Measurements from ENCODE around the gene MITF.
"Not testable (repeated sequence)": the region's sequence is repeated elsewhere in the genome, so short reads cannot be mapped to it uniquely, and the experiment has no call there.

Gene MITF

DNA sequence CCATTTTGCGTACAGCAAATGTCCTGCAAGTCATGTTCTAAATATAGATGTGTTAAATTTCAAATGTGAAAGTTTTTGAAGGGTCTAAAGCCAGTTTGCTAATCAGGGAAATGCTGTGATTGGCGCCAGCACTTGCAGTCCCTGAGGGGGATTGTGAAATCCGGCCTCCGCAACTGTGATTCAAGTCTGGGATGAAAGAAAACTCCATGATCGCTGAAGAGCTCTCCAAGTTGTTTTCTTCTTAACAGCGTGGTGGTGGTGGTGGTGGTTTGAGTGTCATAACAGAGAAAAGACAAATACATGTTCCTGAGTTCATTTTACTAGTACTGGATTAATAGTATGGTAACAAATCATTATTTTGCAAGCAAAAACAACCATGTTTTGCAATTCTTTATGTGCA, 51.8 kb downstream of the MITF start:
- no peak for DNase-seq

DNA sequence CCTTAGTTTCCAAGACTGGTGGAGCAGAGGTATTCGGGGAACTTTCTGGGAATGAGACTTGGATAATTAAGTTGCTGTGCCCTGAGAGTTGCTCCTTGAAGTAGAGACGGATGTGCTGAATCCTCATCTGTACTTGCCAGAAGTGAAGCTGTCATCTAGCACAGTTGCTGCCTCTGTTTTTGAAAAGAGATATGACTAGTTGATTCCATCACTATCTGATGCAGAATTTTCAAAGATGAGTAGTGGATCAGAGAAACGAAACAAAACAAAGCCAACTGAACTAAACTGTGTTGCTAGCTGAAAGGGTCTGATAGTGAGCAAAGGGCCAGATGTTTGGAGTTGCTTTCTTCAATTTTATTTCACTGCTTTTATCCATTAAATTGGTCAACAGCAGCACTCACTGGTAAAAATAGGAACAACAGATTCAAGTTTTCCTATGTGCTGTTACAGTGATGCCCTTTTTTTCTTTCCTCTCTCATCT, 52.7 kb downstream of the MITF start:
- DNase-seq, result no peak

DNA sequence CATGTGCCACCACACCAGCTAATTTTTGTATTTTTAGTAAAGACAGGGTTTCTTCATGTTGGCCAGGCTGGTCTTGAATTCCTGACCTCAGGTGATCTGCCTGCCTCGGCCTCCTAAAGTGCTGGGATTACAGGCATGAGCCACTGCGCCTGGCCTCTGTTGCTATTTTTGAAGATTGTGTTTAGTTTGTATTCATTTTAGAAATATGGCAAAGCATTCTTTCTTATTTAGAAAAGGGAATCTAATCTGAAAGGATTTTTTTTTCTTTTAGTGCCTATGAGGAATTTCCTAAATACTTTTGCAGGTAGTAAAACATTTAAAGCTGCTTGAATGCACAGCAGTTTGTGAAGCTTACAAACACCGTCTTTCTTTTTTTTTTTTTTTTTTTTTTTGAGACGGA, 56.9 kb downstream of the MITF start:
- not testable (repeated sequence) for DNase-seq

DNA sequence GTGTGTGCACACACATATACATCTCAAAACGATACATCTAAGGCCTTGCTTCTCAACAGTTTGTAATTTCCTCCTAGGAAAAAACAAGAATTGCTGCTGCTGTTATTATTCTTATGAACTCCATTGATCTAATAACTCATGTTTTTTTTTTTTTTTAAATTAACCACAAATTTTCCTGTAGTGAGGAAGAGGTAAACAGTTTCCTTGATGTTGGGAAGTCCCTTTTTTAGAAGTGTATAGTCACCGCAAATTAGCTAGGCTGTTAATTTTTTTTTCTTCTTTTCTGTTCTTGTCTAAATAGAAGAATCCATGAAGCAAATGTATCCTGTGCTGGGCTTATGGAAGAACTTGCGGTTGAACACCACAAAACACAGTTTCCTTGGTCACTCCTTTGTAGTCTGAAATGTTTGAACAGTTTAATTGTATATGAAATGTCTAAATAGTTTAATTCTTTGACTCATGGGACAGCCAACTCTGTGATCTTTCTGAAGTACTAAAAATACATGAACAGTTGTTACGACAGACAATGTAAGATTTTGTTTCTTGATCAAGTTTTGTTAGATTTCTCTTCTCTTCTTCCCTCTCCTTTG, 64.5 kb downstream of the MITF start:
- DNase-seq, result no peak

DNA sequence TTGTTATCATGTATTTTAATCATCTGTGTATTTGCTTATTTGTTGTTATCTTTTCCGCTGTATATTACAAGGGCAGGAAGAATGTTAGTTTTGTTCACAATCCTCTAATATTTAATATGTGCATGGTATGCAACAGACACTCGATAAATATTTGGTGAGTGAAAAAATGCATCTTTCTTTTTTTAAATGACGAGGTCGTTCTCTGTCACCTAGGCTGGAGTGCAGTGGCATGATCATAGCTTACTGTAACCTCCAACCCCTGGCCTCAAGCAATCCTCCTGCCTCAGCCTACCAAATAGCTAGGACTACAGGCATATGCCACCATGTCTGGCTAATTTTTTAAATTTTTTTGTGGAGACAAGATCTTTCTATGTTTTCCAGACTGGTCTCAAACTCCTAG, 66.2 kb downstream of the MITF start:
- no peak for DNase-seq

DNA sequence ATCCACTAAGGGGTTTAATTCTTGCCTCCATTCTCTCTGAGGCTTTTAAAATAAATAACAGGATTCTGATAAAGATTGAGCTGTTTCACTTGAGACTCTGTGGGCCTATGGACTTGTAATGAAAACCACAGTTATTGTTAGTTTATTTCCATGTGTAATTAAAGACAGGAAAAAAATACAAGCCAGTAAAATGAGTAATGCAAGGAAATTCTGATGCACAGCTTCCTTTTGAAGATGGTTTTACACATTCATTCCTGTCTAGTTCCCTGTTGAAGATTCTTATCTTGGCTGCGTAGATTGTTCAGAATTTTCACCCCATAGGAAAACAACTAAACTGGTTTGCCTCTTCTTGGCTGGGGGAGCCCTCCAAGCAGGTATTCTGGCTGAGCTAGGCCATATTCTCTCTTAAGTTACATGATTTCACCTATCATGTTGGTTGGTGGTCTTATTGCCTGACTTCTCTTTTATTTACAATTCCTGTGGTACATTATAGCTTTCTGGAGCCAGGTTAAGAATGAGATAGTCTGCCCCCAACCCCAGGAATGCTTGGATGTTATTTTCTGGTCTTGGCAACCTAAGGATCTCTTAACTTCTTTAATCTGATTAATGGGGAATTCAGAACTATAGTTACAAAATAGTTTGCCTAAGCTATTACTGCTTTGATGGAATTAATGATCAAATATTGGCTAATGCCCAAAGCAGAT, 67.6 kb downstream of the MITF start:
- DNase-seq, result no peak

DNA sequence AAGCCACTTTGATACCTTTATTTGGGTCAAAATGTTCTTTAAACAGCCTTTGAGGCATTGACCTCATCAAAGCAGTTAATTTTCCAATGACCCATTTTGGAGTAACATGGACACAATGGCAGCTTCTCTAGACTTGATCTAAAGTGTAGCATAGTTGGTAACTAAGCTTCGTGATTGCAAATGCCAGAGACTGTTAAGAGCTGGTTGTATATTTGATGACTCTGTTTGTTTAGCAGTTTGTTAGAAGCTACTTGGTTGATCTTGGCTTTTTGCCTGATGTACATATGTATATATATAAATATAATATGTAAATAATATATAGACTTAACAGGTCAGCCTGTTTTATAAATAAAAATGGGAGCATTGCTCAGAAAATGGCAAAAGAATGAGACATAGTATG, 68.4 kb downstream of the MITF start:
- DNase-seq, result no peak

DNA sequence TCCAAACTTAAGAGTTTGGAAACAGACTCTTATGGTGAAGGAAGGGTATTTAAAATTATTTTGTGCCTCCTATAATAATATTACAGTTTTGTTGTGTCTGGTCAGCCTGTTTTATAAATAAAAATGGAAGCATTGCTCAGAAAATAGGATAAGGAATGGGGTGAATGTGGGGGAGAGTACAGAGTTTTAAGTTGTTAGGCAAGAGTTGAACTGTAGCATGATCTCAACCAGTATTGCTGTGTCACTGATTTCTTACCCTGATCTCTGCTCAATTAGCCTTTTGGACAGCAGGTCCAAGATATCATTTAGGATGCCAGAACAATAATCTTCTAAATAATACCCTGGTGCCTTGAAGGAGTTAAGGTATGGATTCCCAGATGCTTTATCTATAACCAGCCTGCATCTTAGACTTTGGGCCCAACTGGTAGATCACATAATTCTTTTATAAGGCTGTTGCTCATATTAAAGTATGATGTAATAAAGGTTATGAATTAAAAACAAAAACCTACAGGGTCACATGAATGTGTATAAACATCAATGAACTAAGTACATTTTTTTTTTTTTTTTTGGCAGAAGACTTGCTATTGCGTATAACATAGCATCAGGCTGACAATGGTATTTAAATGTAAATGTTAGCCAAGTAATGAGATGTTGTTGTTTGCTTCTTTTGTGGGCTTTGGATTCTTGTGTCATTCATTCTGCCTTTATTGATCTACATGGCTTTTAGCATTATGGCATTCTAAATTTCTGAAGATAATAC, 70.0 kb downstream of the MITF start:
- DNase-seq, result no peak

DNA sequence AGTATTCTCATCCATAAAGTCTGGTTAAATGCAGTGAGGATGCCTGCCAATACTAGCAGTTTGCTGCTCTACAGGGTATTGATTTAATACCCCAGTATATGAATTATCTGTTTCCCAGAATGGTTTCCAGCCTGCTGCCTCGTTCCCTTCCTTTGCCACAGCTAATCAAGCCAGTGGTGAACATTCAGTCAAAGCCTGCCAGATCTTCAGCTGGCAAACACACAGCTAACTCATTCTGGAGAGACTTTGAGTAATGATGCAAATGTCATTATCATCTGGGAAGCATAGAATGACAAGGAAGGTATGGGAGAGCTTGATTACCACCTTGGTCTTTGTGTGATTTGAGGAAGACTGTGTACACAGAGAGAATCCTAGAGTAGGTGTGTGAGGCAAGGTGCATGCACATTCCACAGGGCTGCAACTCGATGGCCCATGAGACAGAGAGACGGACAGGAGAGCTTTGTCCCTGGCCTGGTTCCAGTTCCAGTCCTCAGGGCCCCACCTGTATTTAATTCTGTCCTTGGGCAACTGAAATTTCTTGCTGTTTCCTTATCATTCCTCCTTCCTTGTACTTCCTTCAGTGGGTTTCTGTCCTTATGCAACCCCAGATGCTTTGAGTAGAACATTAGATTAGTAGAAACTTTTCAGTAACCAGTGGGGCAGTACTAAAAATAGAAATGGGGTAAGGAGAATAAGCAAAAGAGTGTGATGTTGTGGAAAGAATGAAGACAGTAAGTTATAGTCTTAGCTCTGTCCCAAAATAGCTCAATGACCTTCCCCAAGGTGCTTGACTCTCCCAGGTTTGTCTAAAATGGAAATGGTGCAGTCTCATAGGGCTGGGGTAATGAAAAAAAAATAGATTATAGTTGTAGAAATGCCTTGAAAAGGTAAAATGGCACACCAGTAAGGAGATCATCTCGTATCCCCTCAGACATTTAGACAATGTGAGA, 72.5 kb downstream of the MITF start:
- DNase-seq, result no peak

DNA sequence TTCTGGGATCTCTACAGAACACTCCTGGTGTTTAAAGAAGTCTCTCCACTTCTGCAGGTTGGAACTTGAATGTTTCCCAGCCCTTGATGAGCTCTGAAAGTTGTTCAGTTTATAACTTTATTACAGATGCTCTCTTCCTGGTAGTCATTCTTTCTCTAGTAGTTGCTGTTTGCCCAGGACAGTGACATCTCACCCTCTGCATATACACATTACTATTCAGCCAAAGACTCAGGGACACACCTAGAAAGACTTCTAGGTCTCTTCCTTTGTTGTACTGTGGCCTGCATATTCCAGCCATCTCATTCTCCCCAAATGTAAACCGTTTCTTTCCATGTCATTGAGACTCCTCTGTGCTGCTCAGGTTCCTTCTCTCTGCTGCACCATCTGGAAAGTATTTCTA, 76.7 kb downstream of the MITF start:
- DNase-seq, result no peak

DNA sequence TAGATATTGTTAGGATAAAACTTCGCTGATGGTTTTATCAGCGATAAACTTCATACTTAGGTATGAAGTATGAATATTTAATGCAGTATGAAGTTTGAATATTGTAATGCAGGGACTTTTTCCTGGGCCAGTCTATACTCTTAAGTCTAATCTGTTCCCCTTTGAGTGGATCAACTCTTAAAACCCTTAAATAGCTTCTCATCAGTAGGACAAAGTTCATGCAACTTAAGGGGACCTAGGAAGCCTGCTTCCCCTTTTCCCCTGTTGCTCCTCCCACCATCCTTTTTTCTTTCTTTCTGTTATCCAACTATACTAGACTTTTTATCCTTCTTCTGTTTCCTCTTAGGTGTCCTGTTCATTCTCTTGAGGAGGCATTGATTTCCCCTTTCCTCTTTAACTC, 78.7 kb downstream of the MITF start:
- DNase-seq, result no peak

DNA sequence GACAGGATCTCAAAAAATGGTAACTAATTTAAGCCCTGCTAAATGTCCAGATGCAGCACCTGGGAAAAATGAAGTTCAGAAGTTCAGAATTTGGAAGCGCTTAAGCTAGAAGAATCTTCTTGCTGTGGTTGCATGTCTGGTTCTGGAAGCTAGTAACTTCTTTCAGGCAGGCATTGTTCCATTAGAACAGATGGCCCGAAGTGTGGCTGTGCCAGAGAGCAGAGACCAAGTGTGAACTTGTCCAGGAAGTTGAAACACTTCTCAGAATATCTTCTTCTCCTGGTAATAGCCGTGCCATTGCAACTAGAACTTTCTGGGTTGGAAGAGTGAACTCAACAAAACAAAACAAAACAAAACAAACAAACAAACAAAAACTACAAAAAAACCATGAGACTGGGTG, 80.0 kb downstream of the MITF start:
- no peak for DNase-seq

DNA sequence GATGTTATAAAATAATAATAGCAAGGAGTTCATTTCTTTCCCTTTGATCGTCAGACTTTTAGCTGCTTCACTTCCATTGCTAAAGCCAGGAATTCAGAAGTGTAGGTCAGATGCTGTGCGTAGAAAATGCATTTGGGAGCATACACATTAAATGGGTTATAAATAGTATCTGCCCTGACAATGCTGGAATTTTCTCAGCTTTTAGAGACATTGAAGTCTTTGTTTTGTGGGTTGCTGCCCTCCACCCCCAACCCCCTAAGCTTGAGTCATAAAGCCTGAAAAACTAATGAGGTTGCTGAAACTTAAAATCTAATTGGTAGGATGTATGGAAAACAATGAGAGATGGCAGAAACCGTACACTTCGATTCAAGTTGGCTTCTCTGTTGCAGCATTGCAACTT, 81.9 kb downstream of the MITF start:
- DNase-seq, result no peak

DNA sequence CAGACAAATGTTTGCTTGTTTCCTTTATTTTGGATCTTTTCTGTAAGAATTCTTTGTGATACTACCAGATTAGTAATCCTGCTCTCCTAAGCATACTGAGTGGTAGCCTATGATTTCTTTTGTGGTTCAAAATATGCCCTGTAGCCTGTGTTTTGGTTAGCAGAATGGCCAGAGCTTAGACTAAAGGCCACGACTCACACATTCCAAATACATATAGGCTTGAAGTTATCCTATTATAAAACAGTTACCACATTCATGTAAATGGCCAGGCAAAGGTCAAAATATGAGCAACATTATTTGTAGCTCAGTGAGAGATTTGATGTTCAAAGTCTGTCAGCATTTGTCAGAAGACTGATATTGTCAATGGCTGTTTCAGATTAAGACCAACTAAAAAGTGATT, 84.5 kb downstream of the MITF start:
- no peak for DNase-seq

DNA sequence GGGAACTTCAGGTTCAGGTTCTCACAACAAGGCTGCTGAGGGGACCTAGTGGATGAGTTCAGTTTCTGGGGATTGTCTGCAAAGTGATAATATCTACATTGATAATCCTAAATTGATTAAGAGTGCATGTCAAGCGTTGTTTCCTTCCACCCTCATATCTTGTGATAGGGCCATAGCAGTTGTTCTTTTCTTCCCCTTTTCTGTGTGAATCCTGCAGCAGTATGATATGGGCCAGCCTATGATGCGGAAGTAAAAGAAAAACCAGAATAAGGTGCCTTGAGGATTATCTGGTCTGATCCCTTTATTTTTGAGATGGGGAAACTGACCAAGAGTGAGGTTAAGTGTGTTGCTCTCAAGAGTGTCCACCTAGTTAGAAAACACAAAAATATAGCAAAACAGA, 86.2 kb downstream of the MITF start:
- no peak for DNase-seq

DNA sequence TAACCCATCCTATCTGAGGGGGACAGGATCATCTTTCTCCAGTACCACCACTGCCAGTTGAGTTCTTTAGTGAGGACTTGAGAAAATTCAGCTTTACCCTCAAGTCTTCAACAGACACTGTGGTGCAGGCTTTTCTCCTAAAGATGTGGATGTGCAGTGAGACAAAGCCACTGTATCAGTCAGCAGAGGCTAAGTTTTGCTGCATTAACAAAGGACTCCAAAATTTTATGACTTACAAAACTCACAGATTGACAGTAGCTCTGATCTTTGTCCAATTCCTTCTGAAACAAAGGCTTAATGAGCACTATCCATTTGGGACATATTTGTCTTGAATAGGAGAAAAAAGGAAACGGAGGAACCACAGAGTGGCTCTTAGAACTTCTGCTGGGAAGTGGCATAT, 87.9 kb downstream of the MITF start:
- no peak for DNase-seq

DNA sequence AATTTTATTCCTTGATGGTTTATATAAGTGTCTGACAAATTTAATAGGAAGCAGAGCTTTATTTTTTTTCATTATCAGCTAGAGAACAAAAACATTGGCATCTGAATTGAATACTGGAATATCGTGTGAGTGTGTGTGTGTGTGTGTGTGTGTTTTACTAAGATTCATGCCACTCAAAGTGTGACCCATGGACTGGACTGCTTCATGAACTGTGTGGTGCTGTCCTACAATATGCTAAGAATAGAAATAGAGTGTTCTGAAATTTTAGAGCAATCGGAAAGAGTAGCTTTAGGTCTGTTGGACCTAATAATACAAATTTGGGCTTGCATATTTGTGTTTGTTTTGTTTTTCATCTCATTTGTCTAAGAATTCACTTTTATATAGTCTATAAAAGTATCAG, 89.6 kb downstream of the MITF start:
- DNase-seq, result no peak

DNA sequence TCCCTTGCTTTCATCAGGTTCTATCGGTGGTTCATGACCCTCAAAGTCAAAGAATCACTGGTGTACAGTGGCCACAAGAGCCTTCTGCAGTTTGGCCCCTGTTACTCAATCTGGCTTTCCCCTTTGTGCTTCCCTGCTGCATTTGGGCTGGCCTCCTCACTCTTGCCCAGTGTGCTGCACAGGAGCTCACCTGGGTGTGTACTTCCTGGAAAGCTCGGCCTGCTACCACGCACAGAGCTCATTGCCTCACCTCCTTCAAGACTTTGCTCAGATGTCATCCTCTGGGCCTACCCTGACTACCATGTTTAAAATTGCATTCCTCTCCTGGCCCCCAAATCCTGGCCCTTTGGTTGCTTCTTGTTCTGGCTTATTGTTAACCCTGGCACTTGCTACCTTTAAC, 90.9 kb downstream of the MITF start:
- DNase-seq, result no peak

DNA sequence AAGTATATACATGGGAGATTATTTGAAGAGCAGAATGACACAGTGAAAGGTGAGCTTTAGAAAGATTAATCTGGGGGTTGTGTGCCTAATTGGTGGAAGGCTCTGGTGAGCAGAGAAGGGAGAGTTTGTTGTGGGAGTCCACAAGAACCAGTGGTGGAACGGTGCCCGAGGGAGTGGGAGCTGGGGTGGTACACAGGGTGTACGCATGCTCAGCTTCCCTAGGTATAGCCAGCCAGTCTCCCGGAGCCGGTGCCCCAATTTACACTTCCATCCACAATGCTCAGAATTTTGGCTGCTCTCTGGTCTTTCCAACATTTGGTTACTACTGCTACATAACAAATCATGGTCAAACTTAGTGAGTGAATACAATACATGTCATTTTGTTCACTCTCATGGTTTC, 92.5 kb downstream of the MITF start:
- no peak for DNase-seq

DNA sequence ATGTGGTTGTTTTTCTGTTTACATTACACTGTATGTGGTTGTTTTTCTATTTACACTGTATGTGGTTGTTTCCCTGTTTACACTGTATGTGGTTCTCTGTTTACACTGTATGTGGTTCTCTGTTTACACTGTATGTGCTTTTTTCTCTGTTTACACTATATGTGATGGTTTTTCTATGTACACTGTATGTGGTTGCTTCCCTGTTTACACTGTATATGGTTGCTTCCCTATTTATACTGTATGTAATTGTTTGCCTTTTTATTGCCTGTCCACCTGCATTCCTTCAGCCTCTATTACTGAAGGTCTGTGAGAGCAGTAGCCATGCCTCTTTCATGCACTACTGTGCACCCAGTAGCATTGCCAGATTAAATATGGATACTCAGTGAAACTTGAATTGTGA, 94.3 kb downstream of the MITF start:
- no peak for DNase-seq

DNA sequence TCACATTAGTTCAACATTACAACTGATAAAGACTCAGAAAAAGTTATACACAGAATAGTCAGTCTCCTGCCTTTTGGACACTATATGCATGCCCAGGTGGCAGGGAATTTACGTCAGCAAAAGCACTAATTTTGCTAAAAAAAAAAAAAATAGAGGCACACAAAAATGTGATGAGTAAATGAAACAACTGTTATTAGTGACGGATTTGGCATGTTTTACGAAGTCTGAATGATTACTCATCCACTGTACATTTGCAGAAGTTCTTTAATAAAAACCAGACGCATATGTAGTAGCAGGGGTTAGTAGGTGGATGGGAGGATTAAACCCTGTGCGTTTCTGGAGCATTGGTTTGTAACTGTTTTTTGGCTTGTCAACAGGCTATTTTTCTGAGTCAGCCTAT, 99.0 kb downstream of the MITF start:
- DNase-seq, result no peak

DNA sequence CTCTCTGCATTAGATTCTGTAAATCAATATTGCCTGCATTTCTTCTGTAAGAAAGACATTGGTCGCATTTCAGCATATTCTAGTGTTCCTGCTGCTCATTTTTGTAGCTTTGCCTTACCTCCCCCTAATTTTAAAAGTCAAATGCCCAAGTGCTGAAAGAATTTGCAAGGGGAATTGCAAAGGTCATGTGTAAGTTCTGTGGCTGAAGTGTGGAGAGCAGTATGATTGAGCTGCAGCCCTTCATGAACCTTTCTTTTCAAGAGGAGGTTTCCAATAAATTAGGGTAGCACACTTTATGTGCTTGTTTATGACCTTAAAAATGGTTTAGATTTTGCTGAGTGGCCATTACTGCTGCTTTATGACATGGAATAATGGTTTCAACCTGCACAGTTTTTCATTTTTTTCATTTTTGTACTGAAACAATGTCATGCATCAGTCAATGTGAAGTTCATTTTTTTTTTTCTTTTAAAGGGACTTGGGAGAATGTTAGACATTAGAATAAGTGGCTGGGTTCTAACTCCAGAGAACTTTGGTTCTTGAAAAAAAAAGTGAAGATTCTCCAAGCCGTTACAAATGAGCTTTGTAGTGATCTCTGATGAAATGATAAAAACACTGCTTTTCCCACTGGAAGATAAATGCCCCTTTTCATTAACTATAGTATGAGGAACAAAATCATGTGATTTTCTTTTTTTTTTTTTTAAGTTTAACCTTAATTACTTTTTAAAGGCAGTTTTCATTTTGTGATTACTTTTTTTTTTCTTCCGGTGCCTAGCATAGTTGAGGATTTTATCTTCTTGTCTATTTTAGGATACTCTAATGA, 99.6 kb downstream of the MITF start:
- no peak for DNase-seq

All from activated naive CD4-positive, alpha-beta T cell treated with anti-CD3 and anti-CD28 coated beads, Interleukin-2, amount 50 U/mL, for 16 hours (primary cell).